Type B pancreatic cell (in vitro differentiated cells): ENCODE measurements around the gene MMP11. TPM values are rescaled to one million over a fixed set of nuclear protein-coding genes. Genes with fewer than 3 reads are reported as not detected.
A peak's percentile ranks its signal among the peaks of the same experiment; 100 is the strongest.

Source experiments
- DNase-seq: peaks from one replicate; pipeline ENCODE4 v3.0.0; 2021; ENCODE audit warnings: mixed read lengths; ENCODE audit not compliant: unreplicated experiment; ENCODE audit errors: extremely low spot score
- H3K27ac Mint-ChIP-seq: 2 replicates; pipeline ENCODE4 v1.8.0; 2021; ENCODE audit warnings: mild to moderate bottlenecking, mixed read lengths
- H3K27me3 Mint-ChIP-seq: 2 replicates; pipeline ENCODE4 v1.8.0; 2021; ENCODE audit warnings: mixed read lengths
- H3K36me3 Mint-ChIP-seq: 2 replicates; pipeline ENCODE4 v1.8.0; 2021; ENCODE audit warnings: mixed read lengths
- H3K4me1 Mint-ChIP-seq: one replicate; pipeline ENCODE4 v1.8.0; 2021; ENCODE audit warnings: mixed read lengths; ENCODE audit not compliant: unreplicated experiment
- H3K4me3 Mint-ChIP-seq: 2 replicates; pipeline ENCODE4 v1.8.0; 2021; ENCODE audit warnings: mild to moderate bottlenecking, mixed read lengths
- H3K9me3 Mint-ChIP-seq: 2 replicates; pipeline ENCODE4 v1.8.0; 2021; ENCODE audit warnings: mixed read lengths
- total RNA-seq: library from RNA; stranded (reverse); gene quantifications from 2 replicates; pipeline ENCODE4 v1.2.1, GENCODE V29; 2021; ENCODE audit warnings: low replicate concordance
- TF ChIP-seq, protein P1 (sequence below): fragments of 200-600 bp; sonication (generic); conservative IDR thresholded peaks from 2 replicates; pipeline ENCODE4 v1.5.0; 2021; ENCODE audit warnings: antibody characterized with exemption, mild to moderate bottlenecking

The MMP11 gene
- total RNA-seq, 1 donor from 2014 or later, result 31.6 TPM

DNA sequence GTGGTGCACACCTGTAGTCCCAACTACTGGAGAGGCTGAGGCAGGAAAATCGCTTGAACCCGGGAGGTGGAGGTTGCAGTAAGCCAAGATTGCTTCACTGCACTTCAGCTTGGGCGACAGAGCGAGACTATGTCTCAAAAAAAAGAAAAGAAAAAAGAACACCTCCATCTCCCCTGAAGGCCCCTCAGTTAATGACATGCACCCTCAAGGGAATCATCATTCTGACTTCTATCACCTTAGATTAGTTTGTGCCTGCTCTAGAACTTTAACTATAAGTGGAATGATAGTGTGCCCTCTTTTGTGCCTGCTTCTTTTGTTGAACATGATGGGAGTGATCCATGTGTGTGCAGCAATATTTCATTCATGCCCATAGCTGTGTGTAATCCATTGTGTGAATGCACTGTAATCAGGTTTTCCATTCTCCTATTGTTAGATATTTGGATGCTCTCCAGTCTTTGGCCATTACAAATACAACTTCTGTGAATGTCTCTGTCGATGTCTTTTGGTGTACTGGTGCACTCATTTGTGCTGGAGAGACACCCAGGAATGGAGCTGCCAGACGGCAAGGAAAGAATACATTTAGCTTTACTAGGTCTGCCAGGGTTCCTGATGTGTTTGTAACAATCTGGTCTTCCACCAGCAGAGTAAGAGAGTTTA, 17.5 kb upstream of the MMP11 start:
- no peaks in the 10 kb centered on the region for H3K36me3 Mint-ChIP-seq
- peak overlapping the region; percentile 13 for H3K4me3 Mint-ChIP-seq
- H3K27ac Mint-ChIP-seq, result peak overlapping the region; percentile 42
- no peaks in the 10 kb centered on the region for H3K27me3 Mint-ChIP-seq
- TF ChIP-seq, protein P1, sequence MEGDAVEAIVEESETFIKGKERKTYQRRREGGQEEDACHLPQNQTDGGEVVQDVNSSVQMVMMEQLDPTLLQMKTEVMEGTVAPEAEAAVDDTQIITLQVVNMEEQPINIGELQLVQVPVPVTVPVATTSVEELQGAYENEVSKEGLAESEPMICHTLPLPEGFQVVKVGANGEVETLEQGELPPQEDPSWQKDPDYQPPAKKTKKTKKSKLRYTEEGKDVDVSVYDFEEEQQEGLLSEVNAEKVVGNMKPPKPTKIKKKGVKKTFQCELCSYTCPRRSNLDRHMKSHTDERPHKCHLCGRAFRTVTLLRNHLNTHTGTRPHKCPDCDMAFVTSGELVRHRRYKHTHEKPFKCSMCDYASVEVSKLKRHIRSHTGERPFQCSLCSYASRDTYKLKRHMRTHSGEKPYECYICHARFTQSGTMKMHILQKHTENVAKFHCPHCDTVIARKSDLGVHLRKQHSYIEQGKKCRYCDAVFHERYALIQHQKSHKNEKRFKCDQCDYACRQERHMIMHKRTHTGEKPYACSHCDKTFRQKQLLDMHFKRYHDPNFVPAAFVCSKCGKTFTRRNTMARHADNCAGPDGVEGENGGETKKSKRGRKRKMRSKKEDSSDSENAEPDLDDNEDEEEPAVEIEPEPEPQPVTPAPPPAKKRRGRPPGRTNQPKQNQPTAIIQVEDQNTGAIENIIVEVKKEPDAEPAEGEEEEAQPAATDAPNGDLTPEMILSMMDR, result no peak
- DNase-seq, result no peak
- peaks cover 11% of the 10 kb centered on the region for H3K4me1 Mint-ChIP-seq
- H3K9me3 Mint-ChIP-seq, result no peaks in the 10 kb centered on the region

GRCh38 chr22:23755711-23756110, 16.9 kb upstream of the MMP11 start:
- no peak for DNase-seq
- Mint-ChIP-seq H3K27me3 (no peaks in the 10 kb centered on the region), H3K4me1 (peaks cover 5% of the 10 kb centered on the region), H3K36me3 (no peaks in the 10 kb centered on the region), H3K4me3 (no peak overlapping the region), H3K9me3 (no peaks in the 10 kb centered on the region), H3K27ac (peak overlapping the region; percentile 42)
- TF ChIP-seq, protein P1, result no peak

DNA sequence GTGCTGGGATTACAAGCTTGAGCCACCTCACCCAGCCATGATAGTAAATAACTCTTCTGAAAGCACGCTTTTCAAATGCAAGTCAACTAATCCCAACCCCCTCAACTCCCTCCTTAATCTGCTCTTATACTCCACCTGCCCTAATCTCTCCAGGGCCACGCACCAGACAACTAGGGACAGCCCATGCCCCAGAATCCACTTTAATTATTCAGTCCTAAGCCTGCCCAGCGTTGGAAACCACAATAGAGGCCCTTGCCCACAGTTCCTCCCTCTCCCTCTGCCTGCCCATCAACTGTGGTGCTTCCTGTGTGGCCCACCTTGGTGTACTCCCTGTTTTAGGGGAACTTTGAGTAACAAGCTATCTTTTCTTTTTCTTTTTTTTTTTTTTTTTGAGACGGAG, 15.8 kb upstream of the MMP11 start:
- Mint-ChIP-seq H3K27me3 (no peaks in the 10 kb centered on the region), H3K36me3 (no peaks in the 10 kb centered on the region), H3K4me1 (peaks cover 5% of the 10 kb centered on the region), H3K4me3 (no peak overlapping the region), H3K27ac (no peak overlapping the region), H3K9me3 (no peaks in the 10 kb centered on the region)
- TF ChIP-seq, protein P1, result no peak
- DNase-seq, result no peak

- TF ChIP-seq, protein P1, result no peak
- H3K4me1 Mint-ChIP-seq, result peaks cover 9% of the 10 kb centered on the region
- no peak overlapping the region for H3K4me3 Mint-ChIP-seq
- no peaks in the 10 kb centered on the region for H3K36me3 Mint-ChIP-seq
- H3K9me3 Mint-ChIP-seq, result no peaks in the 10 kb centered on the region
- no peaks in the 10 kb centered on the region for H3K27me3 Mint-ChIP-seq
- no peak for DNase-seq
- H3K27ac Mint-ChIP-seq, result no peak overlapping the region
Observed at GRCh38 chr22:23759566-23759965, 13.1 kb upstream of the MMP11 start.

- Mint-ChIP-seq H3K4me3 (no peak overlapping the region), H3K27ac (no peak overlapping the region)
- TF ChIP-seq, protein P1, result no peak
Observed at GRCh38 chr22:23760056-23760455, 12.6 kb upstream of the MMP11 start.

More at GRCh38 chr22:23760056-23760455, 12.6 kb upstream of the MMP11 start:
- H3K9me3 Mint-ChIP-seq, result no peaks in the 10 kb centered on the region
- no peak for DNase-seq
- peaks cover 8% of the 10 kb centered on the region for H3K4me1 Mint-ChIP-seq
- H3K36me3 Mint-ChIP-seq, result no peaks in the 10 kb centered on the region
- H3K27me3 Mint-ChIP-seq, result no peaks in the 10 kb centered on the region
